HG03439 (cell line): ENCODE data around the gene CAMK2B.

Experiments used
- ATAC-seq: cut with Tn5 transposase; IDR thresholded peaks from one replicate; pipeline ENCODE4 v1.9.1; 2021; ENCODE audit warnings: mild to moderate bottlenecking, moderate library complexity; ENCODE audit not compliant: unreplicated experiment

CAMK2B gene

GRCh38 chr7:44287488-44288380 lies 37.7 kb downstream of the CAMK2B start:
- ATAC-seq: no peak

GRCh38 chr7:44286618-44287487 lies 38.5 kb downstream of the CAMK2B start:
- ATAC-seq: no peak

GRCh38 chr7:44286182-44286617 lies 39.2 kb downstream of the CAMK2B start:
- ATAC-seq: no peak

- no peak for ATAC-seq
Measured at GRCh38 chr7:44285561-44285960, 39.8 kb downstream of the CAMK2B start.

- no peak for ATAC-seq
Measured at GRCh38 chr7:44284881-44285541, 40.4 kb downstream of the CAMK2B start.

GRCh38 chr7:44284216-44284615 lies 41.2 kb downstream of the CAMK2B start:
- no peak for ATAC-seq

GRCh38 chr7:44283381-44284211 lies 41.8 kb downstream of the CAMK2B start:
- ATAC-seq: no peak

- no peak for ATAC-seq
Measured at GRCh38 chr7:44282601-44283171, 42.7 kb downstream of the CAMK2B start.

GRCh38 chr7:44281811-44282600 lies 43.4 kb downstream of the CAMK2B start:
- ATAC-seq: no peak

GRCh38 chr7:44280993-44281721 lies 44.2 kb downstream of the CAMK2B start:
- ATAC-seq: no peak

GRCh38 chr7:44280636-44280992 lies 44.8 kb downstream of the CAMK2B start:
- no peak for ATAC-seq

- ATAC-seq: no peak
Measured at GRCh38 chr7:44279731-44280505, 45.5 kb downstream of the CAMK2B start.

GRCh38 chr7:44279286-44279685 lies 46.1 kb downstream of the CAMK2B start:
- ATAC-seq: no peak

GRCh38 chr7:44278451-44279161 lies 46.8 kb downstream of the CAMK2B start:
- no peak for ATAC-seq

GRCh38 chr7:44277851-44278250 lies 47.5 kb downstream of the CAMK2B start:
- no peak for ATAC-seq

GRCh38 chr7:44277391-44277790 lies 48.0 kb downstream of the CAMK2B start:
- no peak for ATAC-seq

- ATAC-seq: no peak
Measured at GRCh38 chr7:44276571-44277221, 48.7 kb downstream of the CAMK2B start.
